Measurements from ENCODE around the gene PRSS21. TPM values are rescaled to one million over a fixed set of nuclear protein-coding genes. Genes with fewer than 3 reads are reported as not detected.

PRSS21 gene
- total RNA-seq, 6 experiments from 2014 or later: not detected

- intact Hi-C loops (cut with DNase I): no loop called here
- Histone ChIP-seq H3K4me3 (no peak overlapping the region), H3K36me3 (peaks cover 0 to 49% (median 20%) of the 10 kb centered on the region in 4 donors), H3K9me3 (no peaks in the 10 kb centered on the region), H3K27me3 (no peaks in the 10 kb centered on the region), H3K27ac (no peak overlapping the region), H3K4me1 (peaks cover 0 to 16% (median 3%) of the 10 kb centered on the region in 4 donors)
- ATAC-seq: no peak
- 68% methylated on average over 4 of the region's 7 CpGs for WGBS (ENCODE audit: insufficient coverage, low coverage, low lambda C conversion rate, missing lambda C conversion rate)
- DNase-seq: no peak
- TF ChIP-seq POLR2A (IDR thresholded peaks at IDR 0.05) (no peak), CTCF (IDR thresholded peaks at IDR 0.05) (no peak)
Measured at GRCh38 chr16:2774161-2774891, 42.7 kb upstream of the PRSS21 start.

- TF ChIP-seq CTCF (IDR thresholded peaks at IDR 0.05) (no peak), POLR2A (IDR thresholded peaks at IDR 0.05) (no peak)
- 70% methylated on average over 3 of the region's 7 CpGs for WGBS (ENCODE audit: insufficient coverage, low coverage, low lambda C conversion rate, missing lambda C conversion rate)
- no peak for DNase-seq
- Histone ChIP-seq H3K4me1 (peaks cover 0 to 16% (median 3%) of the 10 kb centered on the region in 4 donors), H3K27ac (no peak overlapping the region), H3K36me3 (peaks cover 0 to 40% (median 14%) of the 10 kb centered on the region in 4 donors), H3K27me3 (no peaks in the 10 kb centered on the region), H3K4me3 (no peak overlapping the region), H3K9me3 (no peaks in the 10 kb centered on the region)
- no peak for ATAC-seq
- intact Hi-C loops (cut with DNase I): no loop called here
Measured at GRCh38 chr16:2775131-2775716, 41.8 kb upstream of the PRSS21 start.

- Histone ChIP-seq H3K27ac (no peak overlapping the region), H3K4me1 (peaks cover 0 to 16% (median 3%) of the 10 kb centered on the region in 4 donors), H3K27me3 (no peaks in the 10 kb centered on the region), H3K4me3 (peak overlapping the region; percentile 75 to 97 (median 97)), H3K36me3 (peaks cover 0 to 33% (median 9%) of the 10 kb centered on the region in 4 donors), H3K9me3 (no peaks in the 10 kb centered on the region)
- DNase-seq (no peak), ATAC-seq (no peak)
- no peak for TF ChIP-seq POLR2A (IDR thresholded peaks at IDR 0.05)
- no peak for TF ChIP-seq CTCF (IDR thresholded peaks at IDR 0.05)
- 29% methylated on average over 9 of the region's 11 CpGs for WGBS (ENCODE audit: insufficient coverage, low coverage, low lambda C conversion rate, missing lambda C conversion rate)
- intact Hi-C loops (cut with DNase I): no loop called here
Measured at GRCh38 chr16:2775765-2776499, 41.1 kb upstream of the PRSS21 start.

- ATAC-seq (peak in 2 of 4 donors; percentile 2 to 3), DNase-seq (no peak)
- H3K4me1 ChIP-seq: peaks cover 0 to 16% (median 3%) of the 10 kb centered on the region in 4 donors
- TF ChIP-seq POLR2A (IDR thresholded peaks at IDR 0.05): no peak
- TF ChIP-seq CTCF (IDR thresholded peaks at IDR 0.05): no peak
- intact Hi-C loops (cut with DNase I): no loop called here
- H3K36me3 ChIP-seq: peaks cover 0 to 26% (median 3%) of the 10 kb centered on the region in 4 donors
- H3K27me3 ChIP-seq: no peaks in the 10 kb centered on the region
- peak overlapping the region; percentile 13 to 100 (median 54) for H3K27ac ChIP-seq
- no peaks in the 10 kb centered on the region for H3K9me3 ChIP-seq
- 2% methylated on average over 18 of the region's 72 CpGs for WGBS (ENCODE audit: insufficient coverage, low coverage, low lambda C conversion rate, missing lambda C conversion rate)
- H3K4me3 ChIP-seq: peak overlapping the region; percentile 75 to 97 (median 97)
Measured at GRCh38 chr16:2776500-2777139, 40.4 kb upstream of the PRSS21 start.
